ENCODE data around the gene CMSS1. TPM values are rescaled to one million over a fixed set of nuclear protein-coding genes. Genes with fewer than 3 reads are reported as not detected.

The CMSS1 gene
- total RNA-seq = 14.7 TPM
- polyA plus RNA-seq = 25.0 TPM

GRCh38 chr3:99817437-99818240, at the start of gene CMSS1:
TSS of gene CMSS1 (plus strand) at chr3:99817862.
- peak; percentile 84 for DNase-seq (ENCODE audit: extremely low spot score)
- Histone ChIP-seq H3K4me3 (ENCODE audit: low read depth, low read length) (peak within 1 kb of the TSS; percentile 62), H3K4me1 (ENCODE audit: insufficient read depth) (no peaks in the 10 kb centered on the region), H3K36me3 (ENCODE audit: insufficient read depth) (no peaks in the 10 kb centered on the region), H3K27ac (ENCODE audit: low read depth) (peak within 1 kb of the TSS; percentile 93)
- under 1% methylated on average over 60 of the region's 60 CpGs for WGBS

DNA sequence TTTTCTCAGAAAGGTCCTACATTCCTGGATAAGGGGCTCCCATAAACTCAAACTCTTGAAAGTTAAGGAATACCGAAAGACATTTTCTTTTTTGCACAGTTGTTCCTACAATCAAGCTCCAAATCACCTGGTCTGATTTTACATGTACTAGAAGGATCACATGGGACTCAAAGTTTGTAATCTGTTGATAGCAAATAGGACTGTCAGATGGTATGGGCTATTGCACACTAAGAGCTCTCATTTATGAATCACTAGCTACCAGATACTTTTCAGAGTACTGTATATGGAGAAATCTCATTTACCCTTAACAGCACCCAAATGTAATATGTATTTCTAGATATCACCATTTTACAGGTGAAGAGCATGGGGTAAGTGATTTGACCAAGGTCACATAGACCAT, 49.5 kb upstream of the CMSS1 start:
- Histone ChIP-seq H3K36me3 (ENCODE audit: insufficient read depth) (no peaks in the 10 kb centered on the region), H3K4me3 (ENCODE audit: low read depth, low read length) (no peak overlapping the region), H3K4me1 (ENCODE audit: insufficient read depth) (no peaks in the 10 kb centered on the region), H3K27ac (ENCODE audit: low read depth) (no peak overlapping the region)
- WGBS = 90% methylated on average over 1 of the region's 1 CpG
- DNase-seq (ENCODE audit: extremely low spot score) = no peak

DNA sequence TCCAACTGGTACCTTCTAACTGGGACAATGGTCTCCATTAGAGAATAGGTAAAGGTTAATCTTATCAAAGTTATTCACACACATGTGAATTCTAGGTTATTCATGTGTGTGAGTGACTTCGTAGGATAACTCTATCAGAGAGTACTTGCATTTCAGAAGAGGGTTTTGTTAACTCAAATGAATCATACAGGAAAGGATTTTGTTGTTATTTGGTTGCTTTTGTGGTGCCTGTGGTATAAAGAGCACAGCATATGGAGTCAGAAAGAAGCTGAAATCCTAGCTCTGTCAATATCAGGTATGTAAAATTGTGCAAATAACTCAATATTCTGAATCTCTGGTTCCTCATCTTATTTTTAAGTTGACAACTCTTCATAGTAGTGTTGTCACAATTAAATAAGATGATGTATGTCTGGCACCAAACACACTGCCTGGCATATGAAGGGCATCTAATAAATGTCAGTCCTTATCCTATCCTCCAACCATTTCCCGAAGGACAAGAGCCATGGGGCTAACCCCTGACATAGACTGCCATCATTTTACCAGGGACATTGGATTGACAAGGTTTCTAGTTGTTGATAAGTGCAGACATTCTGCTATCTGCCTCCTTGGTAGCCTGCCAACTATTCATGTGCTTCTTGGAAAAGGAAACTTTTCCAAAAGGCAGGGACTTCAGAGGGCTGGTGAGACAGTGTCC, 48.7 kb upstream of the CMSS1 start:
- Histone ChIP-seq H3K27ac (ENCODE audit: low read depth) (no peak overlapping the region), H3K4me3 (ENCODE audit: low read depth, low read length) (no peak overlapping the region), H3K36me3 (ENCODE audit: insufficient read depth) (no peaks in the 10 kb centered on the region), H3K4me1 (ENCODE audit: insufficient read depth) (no peaks in the 10 kb centered on the region)
- WGBS = 63% methylated on average over 2 of the region's 2 CpGs
- no peak for DNase-seq (ENCODE audit: extremely low spot score)

- DNase-seq (ENCODE audit: extremely low spot score) = no peak
- H3K36me3 ChIP-seq (ENCODE audit: insufficient read depth) = no peaks in the 10 kb centered on the region
- H3K27ac ChIP-seq (ENCODE audit: low read depth) = no peak overlapping the region
- WGBS = 95% methylated on average over 3 of the region's 3 CpGs
- no peaks in the 10 kb centered on the region for H3K4me1 ChIP-seq (ENCODE audit: insufficient read depth)
- no peak overlapping the region for H3K4me3 ChIP-seq (ENCODE audit: low read depth, low read length)
Measured at GRCh38 chr3:99772171-99772570, 45.5 kb upstream of the CMSS1 start.

DNA sequence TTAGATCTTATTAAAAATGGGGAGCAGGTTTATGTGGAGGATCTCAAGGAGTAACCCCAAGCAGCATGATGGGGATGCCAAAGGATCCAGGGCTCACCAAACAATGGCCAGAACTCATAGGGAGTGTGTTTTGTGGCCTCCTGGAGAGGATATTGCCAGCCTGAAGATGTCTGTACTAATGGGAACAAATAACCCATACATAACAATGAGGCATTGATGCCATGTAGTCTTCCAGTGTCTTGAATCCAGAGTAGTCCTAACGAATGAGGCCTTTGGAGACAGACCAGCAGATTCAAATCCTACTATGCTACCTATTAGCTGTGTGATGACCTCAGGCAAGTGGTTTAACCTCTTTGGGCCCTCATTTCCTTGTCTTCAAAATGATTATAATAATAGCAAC, 45.0 kb upstream of the CMSS1 start:
- H3K27ac ChIP-seq (ENCODE audit: low read depth) = no peak overlapping the region
- no peak for DNase-seq (ENCODE audit: extremely low spot score)
- H3K36me3 ChIP-seq (ENCODE audit: insufficient read depth) = no peaks in the 10 kb centered on the region
- WGBS = 87% methylated on average over 1 of the region's 1 CpG
- H3K4me1 ChIP-seq (ENCODE audit: insufficient read depth) = no peaks in the 10 kb centered on the region
- no peak overlapping the region for H3K4me3 ChIP-seq (ENCODE audit: low read depth, low read length)

GRCh38 chr3:99774467-99774866, 43.2 kb upstream of the CMSS1 start:
- Histone ChIP-seq H3K36me3 (ENCODE audit: insufficient read depth) (no peaks in the 10 kb centered on the region), H3K4me3 (ENCODE audit: low read depth, low read length) (no peak overlapping the region), H3K4me1 (ENCODE audit: insufficient read depth) (no peaks in the 10 kb centered on the region), H3K27ac (ENCODE audit: low read depth) (no peak overlapping the region)
- no peak for DNase-seq (ENCODE audit: extremely low spot score)
- 42% methylated on average over 2 of the region's 2 CpGs for WGBS

- no peaks in the 10 kb centered on the region for H3K36me3 ChIP-seq (ENCODE audit: insufficient read depth)
- H3K4me1 ChIP-seq (ENCODE audit: insufficient read depth) = no peaks in the 10 kb centered on the region
- DNase-seq (ENCODE audit: extremely low spot score) = no peak
- no peak overlapping the region for H3K4me3 ChIP-seq (ENCODE audit: low read depth, low read length)
- WGBS = 75% methylated on average over 5 of the region's 5 CpGs
- H3K27ac ChIP-seq (ENCODE audit: low read depth) = no peak overlapping the region
Measured at GRCh38 chr3:99776516-99777209, 41.0 kb upstream of the CMSS1 start.

DNA sequence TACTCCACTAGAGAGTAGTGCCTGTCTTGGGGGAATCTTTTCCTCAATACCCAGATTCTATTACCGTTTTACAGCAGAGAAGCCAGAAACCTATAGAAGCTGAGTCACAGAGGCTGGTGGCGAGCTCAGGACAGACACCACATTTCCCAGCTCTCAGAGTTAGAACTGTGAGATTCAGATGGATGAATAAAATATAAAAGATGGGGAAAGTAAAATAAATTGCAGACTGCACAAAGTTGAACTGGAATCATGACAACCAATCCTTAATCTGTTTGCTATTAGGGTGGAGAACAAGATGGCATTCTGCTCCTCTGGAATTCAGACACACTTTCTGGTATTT, 40.5 kb upstream of the CMSS1 start:
- H3K4me3 ChIP-seq (ENCODE audit: low read depth, low read length) = no peak overlapping the region
- no peaks in the 10 kb centered on the region for H3K4me1 ChIP-seq (ENCODE audit: insufficient read depth)
- DNase-seq (ENCODE audit: extremely low spot score) = no peak
- WGBS = 77% methylated on average over 2 of the region's 2 CpGs
- H3K27ac ChIP-seq (ENCODE audit: low read depth) = no peak overlapping the region
- H3K36me3 ChIP-seq (ENCODE audit: insufficient read depth) = no peaks in the 10 kb centered on the region

- Histone ChIP-seq H3K4me3 (ENCODE audit: low read depth, low read length) (no peak overlapping the region), H3K4me1 (ENCODE audit: insufficient read depth) (no peaks in the 10 kb centered on the region), H3K27ac (ENCODE audit: low read depth) (no peak overlapping the region), H3K36me3 (ENCODE audit: insufficient read depth) (no peaks in the 10 kb centered on the region)
- 57% methylated on average over 2 of the region's 2 CpGs for WGBS
- DNase-seq (ENCODE audit: extremely low spot score) = no peak
Measured at GRCh38 chr3:99777708-99778107, 40.0 kb upstream of the CMSS1 start.

- WGBS = 52% methylated on average over 3 of the region's 3 CpGs
- H3K4me3 ChIP-seq (ENCODE audit: low read depth, low read length) = no peak overlapping the region
- no peaks in the 10 kb centered on the region for H3K36me3 ChIP-seq (ENCODE audit: insufficient read depth)
Measured at GRCh38 chr3:99780749-99781148, 36.9 kb upstream of the CMSS1 start.

DNA sequence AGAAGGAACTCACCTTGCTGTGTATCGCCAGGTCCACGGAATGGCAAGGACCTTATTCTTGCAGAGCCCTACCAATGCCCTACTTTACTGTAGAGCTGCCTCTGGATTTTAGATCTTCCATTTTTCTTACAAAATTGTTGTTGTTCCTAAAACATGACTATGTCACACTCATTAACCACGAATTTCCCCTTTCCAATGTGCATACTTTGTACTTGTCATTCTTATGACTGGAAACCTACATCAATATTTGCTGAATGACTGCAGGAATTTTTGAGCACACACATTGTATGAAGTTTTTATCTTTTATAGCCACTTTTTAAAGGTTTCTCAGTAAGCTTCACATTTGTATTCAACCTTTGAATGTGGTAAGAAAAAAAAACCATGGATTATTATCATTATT, 35.9 kb upstream of the CMSS1 start:
- no peaks in the 10 kb centered on the region for H3K36me3 ChIP-seq (ENCODE audit: insufficient read depth)
- H3K27ac ChIP-seq (ENCODE audit: low read depth) = no peak overlapping the region
- DNase-seq (ENCODE audit: extremely low spot score) = no peak
- H3K4me3 ChIP-seq (ENCODE audit: low read depth, low read length) = no peak overlapping the region
- H3K4me1 ChIP-seq (ENCODE audit: insufficient read depth) = no peaks in the 10 kb centered on the region
- WGBS = 83% methylated on average over 3 of the region's 3 CpGs

More at GRCh38 chr3:99780749-99781148, 36.9 kb upstream of the CMSS1 start:
- no peak overlapping the region for H3K27ac ChIP-seq (ENCODE audit: low read depth)
- no peaks in the 10 kb centered on the region for H3K4me1 ChIP-seq (ENCODE audit: insufficient read depth)
- no peak for DNase-seq (ENCODE audit: extremely low spot score)

DNA sequence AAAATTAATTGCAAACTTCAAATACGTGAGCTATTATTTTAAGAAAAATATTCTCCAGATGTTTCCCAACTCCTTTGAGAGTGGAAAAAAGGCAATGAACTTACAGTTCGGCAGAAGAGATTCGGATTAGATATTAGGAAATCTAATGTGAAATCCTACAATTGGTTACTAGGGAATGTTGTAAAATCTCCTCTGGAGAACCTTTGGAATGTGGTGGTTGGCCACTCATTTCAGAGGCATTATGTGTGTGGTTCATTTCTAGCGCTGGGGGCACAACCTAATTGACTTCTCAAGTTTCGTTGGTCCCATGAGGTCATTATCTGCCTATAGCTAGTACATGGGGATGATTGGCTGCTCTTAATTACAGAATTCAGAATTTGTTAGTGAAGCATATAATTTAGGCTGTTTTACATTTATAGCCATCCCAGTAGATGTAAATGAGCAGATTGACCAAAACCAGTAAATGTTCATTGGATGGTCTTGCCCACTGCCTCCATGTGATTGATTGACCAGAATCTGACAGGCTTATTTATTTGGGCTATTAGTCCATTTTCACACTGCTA, 34.6 kb upstream of the CMSS1 start:
- no peaks in the 10 kb centered on the region for H3K36me3 ChIP-seq (ENCODE audit: insufficient read depth)
- WGBS = 64% methylated on average over 5 of the region's 5 CpGs
- H3K4me3 ChIP-seq (ENCODE audit: low read depth, low read length) = no peak overlapping the region
- H3K4me1 ChIP-seq (ENCODE audit: insufficient read depth) = no peaks in the 10 kb centered on the region
- no peak for DNase-seq (ENCODE audit: extremely low spot score)
- H3K27ac ChIP-seq (ENCODE audit: low read depth) = no peak overlapping the region

DNA sequence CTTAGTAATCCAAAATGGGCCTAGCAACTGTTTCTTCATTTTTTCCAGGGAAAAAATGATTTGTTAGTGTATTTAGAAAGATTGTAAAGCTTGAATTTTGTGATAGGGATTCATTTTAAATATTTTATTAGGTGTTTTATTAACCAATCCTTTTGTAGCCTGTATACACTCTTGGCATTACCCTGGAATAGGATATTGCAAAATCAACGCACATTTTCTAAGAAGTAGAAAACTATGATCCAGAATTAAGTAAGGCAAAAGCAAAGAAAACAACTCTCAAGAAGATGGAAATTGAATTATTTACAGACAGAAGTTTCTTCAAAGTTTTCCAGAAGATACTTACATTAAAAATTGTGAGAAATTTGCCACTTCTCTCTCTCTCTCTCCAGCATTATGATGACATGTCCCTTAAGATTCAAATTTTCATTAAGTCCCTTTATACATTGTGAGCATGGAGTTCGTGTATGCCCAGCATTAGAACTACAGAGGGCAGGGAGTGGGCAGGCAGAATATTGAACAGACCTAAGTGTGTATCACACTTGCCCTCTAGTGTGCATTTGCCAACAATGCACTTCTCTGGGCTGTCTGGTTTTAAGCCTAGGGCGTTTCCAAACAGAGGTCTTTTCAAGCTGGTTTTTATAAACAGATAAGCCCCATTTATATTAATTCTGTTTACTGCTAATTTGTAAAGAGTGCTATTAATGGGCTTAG, 28.5 kb upstream of the CMSS1 start:
- Histone ChIP-seq H3K4me3 (ENCODE audit: low read depth, low read length) (no peak overlapping the region), H3K36me3 (ENCODE audit: insufficient read depth) (no peaks in the 10 kb centered on the region), H3K27ac (ENCODE audit: low read depth) (no peak overlapping the region), H3K4me1 (ENCODE audit: insufficient read depth) (no peaks in the 10 kb centered on the region)
- 20% methylated on average over 3 of the region's 3 CpGs for WGBS
- DNase-seq (ENCODE audit: extremely low spot score) = no peak

Data from urinary bladder (tissue), 4 donors.